Activated naive CD8-positive, alpha-beta T cell treated with anti-CD3 and anti-CD28 coated beads for 36 hours (primary cell): Measurements from ENCODE around the gene WNT16. TPM values are rescaled to one million over a fixed set of nuclear protein-coding genes. Genes with fewer than 3 reads are reported as not detected.
A peak's percentile ranks its signal among the peaks of the same experiment; 100 is the strongest.

Experiments used
- DNase-seq: peaks from one replicate; pipeline ENCODE4 v3.0.0; 2021
- H3K27ac Mint-ChIP-seq: one replicate; pipeline ENCODE4 v1.8.0; 2022; ENCODE audit warnings: mild to moderate bottlenecking, moderate library complexity, mixed read lengths
- H3K27me3 Mint-ChIP-seq: one replicate; pipeline ENCODE4 v1.8.0; 2022; ENCODE audit warnings: mild to moderate bottlenecking, mixed read lengths
- H3K36me3 Mint-ChIP-seq: one replicate; pipeline ENCODE4 v1.8.0; 2021; ENCODE audit warnings: mild to moderate bottlenecking, mixed read lengths
- H3K4me1 Mint-ChIP-seq: one replicate; pipeline ENCODE4 v1.8.0; 2021; ENCODE audit warnings: mixed read lengths
- H3K4me3 Mint-ChIP-seq: one replicate; pipeline ENCODE4 v1.8.0; 2022; ENCODE audit warnings: mild to moderate bottlenecking, moderate library complexity, mixed read lengths
- H3K9me3 Mint-ChIP-seq: one replicate; pipeline ENCODE4 v1.8.0; 2022; ENCODE audit warnings: mixed read lengths
- total RNA-seq, 2 experiments: library from RNA; stranded (reverse); gene quantifications; one replicate each; pipeline ENCODE4 v1.2.3, GENCODE V29; 2021

The WNT16 gene
- total RNA-seq, 2 experiments from 2014 or later, result not detected

DNA sequence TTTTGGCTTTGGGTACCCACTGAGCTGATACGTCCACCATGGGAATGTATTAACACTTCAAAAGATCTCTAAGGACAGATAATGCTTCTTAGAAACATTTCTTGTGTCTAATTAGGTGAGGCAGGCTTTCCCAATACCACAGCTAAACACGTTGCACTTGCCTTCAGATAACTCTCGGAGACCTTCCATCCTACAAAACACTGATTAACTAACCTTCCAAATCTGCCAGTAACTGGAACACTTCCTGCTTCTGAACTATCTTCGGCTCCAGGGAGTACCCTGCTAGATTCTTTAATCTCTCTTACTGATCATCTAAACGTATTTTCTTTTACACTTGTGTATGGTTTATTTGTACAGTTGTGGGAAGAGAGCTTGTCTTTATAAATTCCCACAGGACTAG is 1.1 kb upstream of the WNT16 start:
- DNase-seq, result no peak
- H3K27me3 Mint-ChIP-seq, result peaks cover 75% of the 10 kb centered on the region
- peaks cover 16% of the 10 kb centered on the region for H3K4me1 Mint-ChIP-seq
- no peaks in the 10 kb centered on the region for H3K9me3 Mint-ChIP-seq
- no peak overlapping the region for H3K27ac Mint-ChIP-seq
- H3K36me3 Mint-ChIP-seq, result no peaks in the 10 kb centered on the region
- no peak overlapping the region for H3K4me3 Mint-ChIP-seq

- no peaks in the 10 kb centered on the region for H3K36me3 Mint-ChIP-seq
- H3K27me3 Mint-ChIP-seq, result peaks cover 70% of the 10 kb centered on the region
- peak overlapping the region; percentile 53 for H3K4me3 Mint-ChIP-seq
- DNase-seq, result peak; percentile 28
- peaks cover 16% of the 10 kb centered on the region for H3K4me1 Mint-ChIP-seq
- no peak overlapping the region for H3K27ac Mint-ChIP-seq
- H3K9me3 Mint-ChIP-seq, result no peaks in the 10 kb centered on the region
These were observed 622 bp downstream of the WNT16 start for GRCh38 chr7:121329191-121330052.

DNA sequence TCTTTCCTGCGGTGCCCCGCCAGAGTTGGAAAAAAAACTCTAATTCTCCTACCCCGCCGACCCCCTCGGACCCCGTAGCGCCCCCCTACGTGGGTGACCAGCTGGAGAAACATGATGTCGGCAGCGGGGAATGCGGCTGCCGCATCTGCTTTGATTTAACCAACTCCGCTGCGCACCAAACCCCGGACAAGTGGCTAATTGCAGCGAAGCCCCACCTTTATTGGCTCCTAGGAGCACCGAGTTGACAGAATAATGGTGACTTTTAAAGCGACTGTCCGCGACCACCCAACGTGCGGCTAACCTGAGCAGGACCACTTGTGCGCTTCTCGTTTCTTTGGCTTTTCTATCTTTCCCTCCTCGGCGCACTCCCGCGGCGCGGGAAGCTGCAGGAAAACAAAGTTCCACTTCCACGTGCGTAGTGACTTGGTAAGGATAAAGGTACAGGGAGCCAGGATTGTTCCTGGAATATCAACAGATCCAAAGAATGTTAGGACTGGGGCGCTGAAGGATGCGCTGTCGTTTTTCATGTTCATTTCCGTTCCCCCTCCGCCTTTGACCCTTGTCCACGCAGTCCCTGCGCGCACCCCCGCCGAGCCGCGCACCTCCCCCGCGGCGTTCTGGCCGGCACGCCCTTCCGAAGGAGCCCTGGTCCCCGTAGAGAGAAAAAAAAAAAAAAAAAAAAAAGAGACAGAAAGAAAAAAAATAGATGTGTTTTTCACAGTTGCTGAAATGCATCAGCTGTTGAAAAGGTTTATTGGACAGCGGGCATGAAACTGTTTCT is 1.4 kb downstream of the WNT16 start:
- Mint-ChIP-seq H3K27me3 (peaks cover 74% of the 10 kb centered on the region), H3K36me3 (no peaks in the 10 kb centered on the region), H3K9me3 (no peaks in the 10 kb centered on the region), H3K27ac (no peak overlapping the region), H3K4me1 (peaks cover 16% of the 10 kb centered on the region), H3K4me3 (peak overlapping the region; percentile 53)
- no peak for DNase-seq

- Mint-ChIP-seq H3K9me3 (no peaks in the 10 kb centered on the region), H3K27ac (no peak overlapping the region), H3K27me3 (peaks cover 68% of the 10 kb centered on the region), H3K4me3 (no peak overlapping the region), H3K36me3 (no peaks in the 10 kb centered on the region), H3K4me1 (peaks cover 16% of the 10 kb centered on the region)
- no peak for DNase-seq
These were observed 2.2 kb downstream of the WNT16 start for GRCh38 chr7:121331048-121331447.

DNA sequence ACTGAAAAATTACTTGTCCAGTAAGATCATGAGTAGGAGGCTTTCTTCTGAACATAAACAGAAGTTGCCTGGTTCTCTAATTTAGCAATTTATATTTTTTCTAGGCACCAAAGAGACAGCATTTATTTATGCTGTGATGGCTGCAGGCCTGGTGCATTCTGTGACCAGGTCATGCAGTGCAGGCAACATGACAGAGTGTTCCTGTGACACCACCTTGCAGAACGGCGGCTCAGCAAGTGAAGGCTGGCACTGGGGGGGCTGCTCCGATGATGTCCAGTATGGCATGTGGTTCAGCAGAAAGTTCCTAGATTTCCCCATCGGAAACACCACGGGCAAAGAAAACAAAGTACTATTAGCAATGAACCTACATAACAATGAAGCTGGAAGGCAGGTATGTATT is 2.8 kb downstream of the WNT16 start:
- DNase-seq, result no peak
- Mint-ChIP-seq H3K36me3 (no peaks in the 10 kb centered on the region), H3K4me1 (peaks cover 16% of the 10 kb centered on the region), H3K27ac (no peak overlapping the region), H3K9me3 (no peaks in the 10 kb centered on the region), H3K4me3 (no peak overlapping the region), H3K27me3 (peaks cover 64% of the 10 kb centered on the region)

DNA sequence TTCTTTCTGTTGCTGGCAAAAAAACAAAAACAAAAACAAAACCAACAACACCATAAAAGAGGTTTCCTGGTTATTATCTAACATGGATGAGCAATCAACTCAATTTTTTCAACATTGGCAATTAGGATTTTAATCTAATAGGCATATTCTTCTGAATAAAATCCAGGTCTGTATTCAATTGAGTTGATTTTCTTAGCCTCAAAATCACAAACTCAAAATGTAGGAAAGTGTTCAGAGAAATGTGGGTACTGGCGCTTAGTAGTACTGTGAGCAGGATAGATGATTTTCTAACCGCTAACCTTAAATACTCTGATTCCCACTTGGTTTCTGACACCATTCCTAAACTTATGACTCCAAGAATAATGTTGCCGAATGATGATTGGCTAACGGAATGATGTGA is 5.6 kb downstream of the WNT16 start:
- H3K4me3 Mint-ChIP-seq, result no peak overlapping the region
- peaks cover 4% of the 10 kb centered on the region for H3K36me3 Mint-ChIP-seq
- H3K4me1 Mint-ChIP-seq, result peaks cover 3% of the 10 kb centered on the region
- H3K9me3 Mint-ChIP-seq, result no peaks in the 10 kb centered on the region
- no peak for DNase-seq
- H3K27ac Mint-ChIP-seq, result no peak overlapping the region
- H3K27me3 Mint-ChIP-seq, result peaks cover 39% of the 10 kb centered on the region

GRCh38 chr7:121334875-121335648 is 6.3 kb downstream of the WNT16 start:
- no peak overlapping the region for H3K27ac Mint-ChIP-seq
- H3K4me3 Mint-ChIP-seq, result no peak overlapping the region
- H3K4me1 Mint-ChIP-seq, result no peaks in the 10 kb centered on the region
- peaks cover 4% of the 10 kb centered on the region for H3K36me3 Mint-ChIP-seq
- H3K27me3 Mint-ChIP-seq, result peaks cover 32% of the 10 kb centered on the region
- DNase-seq, result no peak
- H3K9me3 Mint-ChIP-seq, result no peaks in the 10 kb centered on the region

DNA sequence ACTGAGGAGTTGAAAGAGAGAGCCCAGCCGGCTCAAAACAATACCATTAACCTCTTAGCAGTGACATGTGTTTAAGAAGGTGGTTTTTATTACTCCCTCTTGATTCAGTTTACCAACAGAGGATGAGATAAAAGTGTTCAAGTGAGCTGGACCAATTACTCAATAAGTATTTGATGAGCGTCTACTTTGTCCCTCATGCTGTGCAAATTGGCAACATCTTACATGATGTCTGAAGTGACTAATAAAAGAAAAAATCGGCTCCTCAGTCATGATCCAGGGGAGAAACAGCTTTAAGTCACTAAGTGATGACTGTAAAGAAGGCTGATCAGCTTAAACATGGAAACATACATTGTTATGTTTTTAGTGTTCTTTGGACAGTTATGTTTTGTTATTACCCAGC is 7.8 kb downstream of the WNT16 start:
- Mint-ChIP-seq H3K27me3 (peaks cover 18% of the 10 kb centered on the region), H3K4me1 (no peaks in the 10 kb centered on the region), H3K27ac (no peak overlapping the region), H3K4me3 (no peak overlapping the region), H3K36me3 (peaks cover 4% of the 10 kb centered on the region), H3K9me3 (no peaks in the 10 kb centered on the region)
- DNase-seq, result no peak

DNA sequence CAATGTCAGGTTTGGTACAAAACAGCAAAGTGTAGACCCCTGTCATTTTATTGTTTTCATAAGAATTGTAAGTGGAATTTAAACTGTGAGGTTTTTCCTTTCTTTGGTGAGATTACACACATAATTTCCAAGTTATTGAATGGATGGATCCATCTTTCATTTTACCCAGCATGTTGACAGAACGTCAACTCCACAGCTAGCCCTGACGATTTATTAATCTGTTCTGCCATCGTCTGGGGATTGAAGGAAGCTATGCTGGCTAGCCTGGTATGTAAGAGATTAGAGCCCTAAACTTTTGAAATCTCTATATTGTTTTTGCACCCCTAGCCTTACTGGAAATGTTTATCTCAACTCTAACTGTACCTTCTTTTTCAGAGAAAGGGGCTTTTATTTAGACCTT is 8.6 kb downstream of the WNT16 start:
- Mint-ChIP-seq H3K4me1 (no peaks in the 10 kb centered on the region), H3K27ac (no peak overlapping the region), H3K36me3 (peaks cover 10% of the 10 kb centered on the region), H3K4me3 (no peak overlapping the region), H3K9me3 (no peaks in the 10 kb centered on the region), H3K27me3 (peaks cover 15% of the 10 kb centered on the region)
- DNase-seq, result no peak

- Mint-ChIP-seq H3K27me3 (peaks cover 15% of the 10 kb centered on the region), H3K4me3 (no peak overlapping the region), H3K9me3 (no peaks in the 10 kb centered on the region)
These were observed 10.3 kb downstream of the WNT16 start for GRCh38 chr7:121339082-121339481.

GRCh38 chr7:121341933-121342332 is 13.1 kb downstream of the WNT16 start:
- Mint-ChIP-seq H3K36me3 (peaks cover 18% of the 10 kb centered on the region), H3K27ac (no peak overlapping the region), H3K27me3 (no peaks in the 10 kb centered on the region), H3K4me3 (no peak overlapping the region), H3K9me3 (no peaks in the 10 kb centered on the region), H3K4me1 (no peaks in the 10 kb centered on the region)
- no peak for DNase-seq

More at GRCh38 chr7:121339082-121339481, 10.3 kb downstream of the WNT16 start:
- no peak overlapping the region for H3K27ac Mint-ChIP-seq
- H3K4me1 Mint-ChIP-seq, result no peaks in the 10 kb centered on the region
- DNase-seq, result no peak
- H3K36me3 Mint-ChIP-seq, result peaks cover 13% of the 10 kb centered on the region

GRCh38 chr7:121342631-121343030 is 13.8 kb downstream of the WNT16 start:
- Mint-ChIP-seq H3K27me3 (no peaks in the 10 kb centered on the region), H3K36me3 (peaks cover 24% of the 10 kb centered on the region), H3K4me3 (no peak overlapping the region)

DNA sequence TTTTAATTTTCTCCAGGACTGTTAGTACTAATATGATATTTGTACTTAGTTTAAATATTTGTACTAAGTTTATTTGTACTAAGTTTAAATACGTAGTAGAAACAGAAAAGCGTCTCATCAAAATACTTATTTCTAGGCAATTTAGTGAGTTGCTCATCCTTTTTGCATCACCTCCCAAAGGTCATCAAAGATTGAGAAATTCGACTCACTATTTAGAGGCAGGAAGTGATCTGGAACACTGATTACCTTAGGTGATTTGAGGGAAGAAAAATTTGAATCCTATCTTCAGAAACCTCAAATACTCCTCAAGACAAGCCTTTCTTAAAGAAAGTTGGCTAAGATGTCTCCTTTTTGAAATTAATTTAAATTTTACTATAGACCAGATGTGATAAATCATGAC is 14.5 kb downstream of the WNT16 start:
- peaks cover 24% of the 10 kb centered on the region for H3K36me3 Mint-ChIP-seq
- no peak overlapping the region for H3K4me3 Mint-ChIP-seq
- H3K27me3 Mint-ChIP-seq, result no peaks in the 10 kb centered on the region
- H3K4me1 Mint-ChIP-seq, result no peaks in the 10 kb centered on the region
- DNase-seq, result no peak
- H3K9me3 Mint-ChIP-seq, result no peaks in the 10 kb centered on the region
- no peak overlapping the region for H3K27ac Mint-ChIP-seq

More at GRCh38 chr7:121342631-121343030, 13.8 kb downstream of the WNT16 start:
- no peaks in the 10 kb centered on the region for H3K9me3 Mint-ChIP-seq
- H3K4me1 Mint-ChIP-seq, result no peaks in the 10 kb centered on the region
- no peak for DNase-seq
- no peak overlapping the region for H3K27ac Mint-ChIP-seq

DNA sequence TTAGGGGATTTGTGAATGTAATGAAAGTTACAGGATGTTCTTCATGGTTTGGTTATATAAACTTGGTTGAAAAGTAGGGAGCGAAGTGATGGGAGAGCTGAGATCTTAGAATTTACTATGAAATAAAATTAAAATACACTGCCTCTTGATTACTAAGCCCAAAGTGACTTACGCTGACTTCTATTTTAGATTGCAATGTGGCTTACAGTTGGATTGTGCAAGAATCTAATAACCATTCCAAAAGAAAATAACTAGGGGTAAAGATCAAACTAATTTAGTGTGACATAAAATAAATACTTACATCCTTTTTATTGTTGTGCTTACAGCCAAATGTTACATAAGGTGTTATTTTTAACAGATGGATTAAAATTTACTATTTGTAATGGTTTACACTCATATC is 15.3 kb downstream of the WNT16 start:
- Mint-ChIP-seq H3K36me3 (peaks cover 20% of the 10 kb centered on the region), H3K27me3 (no peaks in the 10 kb centered on the region), H3K4me1 (no peaks in the 10 kb centered on the region), H3K27ac (no peak overlapping the region), H3K4me3 (no peak overlapping the region), H3K9me3 (no peaks in the 10 kb centered on the region)
- DNase-seq, result no peak

DNA sequence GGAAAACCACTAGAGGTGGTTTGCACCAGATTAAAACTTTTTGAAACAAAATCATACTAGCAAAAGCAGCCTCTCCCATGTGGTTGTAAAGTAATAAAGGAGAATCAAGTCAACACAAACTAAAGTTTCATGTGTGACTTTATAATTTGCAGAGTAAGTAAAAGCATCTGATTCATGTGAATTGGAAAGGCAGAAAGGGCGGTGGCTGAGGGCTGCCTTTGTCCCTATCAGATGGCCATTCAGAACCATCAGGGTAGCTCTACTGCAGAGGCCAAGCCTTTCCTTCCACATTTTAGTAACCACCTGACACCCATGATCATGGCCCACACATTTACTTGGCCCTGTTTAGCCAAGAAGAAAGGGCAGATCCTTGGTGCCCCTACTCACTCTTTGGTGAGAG is 15.7 kb downstream of the WNT16 start:
- DNase-seq, result no peak
- Mint-ChIP-seq H3K9me3 (no peaks in the 10 kb centered on the region), H3K27me3 (no peaks in the 10 kb centered on the region), H3K36me3 (peaks cover 20% of the 10 kb centered on the region), H3K4me3 (no peak overlapping the region), H3K4me1 (no peaks in the 10 kb centered on the region), H3K27ac (no peak overlapping the region)
